Mesendoderm (in vitro differentiated cells): Measurements from ENCODE around the gene TECPR2.

Experiments used
- DNase-seq: peaks from one replicate; pipeline ENCODE4 v3.0.0; 2013
- H2AK5ac ChIP-seq: 2 replicates; pipeline ENCODE4 v1.6.1; 2013; ENCODE audit warnings: low read length, inconsistent platforms
- H2BK120ac ChIP-seq: 2 replicates; pipeline ENCODE4 v1.6.1; 2013; ENCODE audit warnings: low read depth, mild to moderate bottlenecking, low read length, moderate library complexity, mixed read lengths
- H2BK15ac ChIP-seq: replicated peaks from 2 replicates; pipeline ENCODE4 v1.6.1; 2013; ENCODE audit warnings: low read depth, mild to moderate bottlenecking, moderate library complexity
- H2BK5ac ChIP-seq: 2 replicates; pipeline ENCODE4 v1.6.1; 2013; ENCODE audit warnings: low read length, inconsistent platforms
- H3K18ac ChIP-seq: 2 replicates; pipeline ENCODE4 v1.6.1; 2013; ENCODE audit warnings: mild to moderate bottlenecking, low read length, mixed read lengths
- H3K23ac ChIP-seq: one replicate; pipeline ENCODE4 v1.6.1; 2013; ENCODE audit warnings: low read length
- H3K27ac ChIP-seq: 2 replicates; pipeline ENCODE4 v1.5.1; 2013; ENCODE audit warnings: low read depth, mild to moderate bottlenecking, inconsistent platforms, low read length, moderate library complexity
- H3K27me3 ChIP-seq: 2 replicates; pipeline ENCODE4 v1.6.1; 2013; ENCODE audit warnings: low read length, control low read depth, mild to moderate bottlenecking, inconsistent platforms; ENCODE audit not compliant: insufficient read depth, poor library complexity
- H3K36me3 ChIP-seq: 2 replicates; pipeline ENCODE4 v1.6.1; 2013; ENCODE audit warnings: low read length, inconsistent platforms; ENCODE audit not compliant: control insufficient read depth, insufficient read depth
- H3K4ac ChIP-seq: one replicate; pipeline ENCODE4 v1.6.1; 2013; ENCODE audit warnings: low read depth, mild to moderate bottlenecking, low read length, moderate library complexity
- H3K4me1 ChIP-seq: 2 replicates; pipeline ENCODE4 v1.6.1; 2013; ENCODE audit warnings: low read depth, low read length, inconsistent platforms; ENCODE audit not compliant: control insufficient read depth
- H3K4me2 ChIP-seq: 2 replicates; pipeline ENCODE4 v1.6.1; 2013; ENCODE audit warnings: low read length
- H3K4me3 ChIP-seq: 2 replicates; pipeline ENCODE4 v1.5.1; 2013; ENCODE audit warnings: mild to moderate bottlenecking, low read length
- H3K56ac ChIP-seq: one replicate; pipeline ENCODE4 v1.6.1; 2013; ENCODE audit warnings: low read length
- H3K79me1 ChIP-seq: 2 replicates; pipeline ENCODE4 v1.6.1; 2013; ENCODE audit warnings: low read length, inconsistent platforms
- H3K79me2 ChIP-seq: 2 replicates; pipeline ENCODE4 v1.6.1; 2013; ENCODE audit warnings: mild to moderate bottlenecking, low read length; ENCODE audit not compliant: control insufficient read depth, insufficient read depth
- H3K9ac ChIP-seq: 2 replicates; pipeline ENCODE4 v1.6.1; 2013; ENCODE audit warnings: low read length, inconsistent platforms
- H4K5ac ChIP-seq: one replicate; pipeline ENCODE4 v1.6.1; 2013; ENCODE audit warnings: low read length
- H4K8ac ChIP-seq: one replicate; pipeline ENCODE4 v1.6.1; 2013; ENCODE audit warnings: low read depth, mild to moderate bottlenecking, control low read depth, low read length, moderate library complexity
- WGBS: extraction: QIAGEN DNeasy Blood & Tissue Kit; methylation state at CpG from one replicate; pipeline ENCODE4 v1.1.7; 2013; ENCODE audit warnings: low lambda C conversion rate, missing lambda C conversion rate; ENCODE audit not compliant: insufficient coverage; ENCODE audit errors: extremely low coverage; 5-methylcytosine and 5-hydroxymethylcytosine counted together

Gene TECPR2

GRCh38 chr14:102396521-102396920 lies 33.8 kb downstream of the TECPR2 start:
- DNase-seq = no peak
- Histone ChIP-seq H3K56ac (no peak overlapping the region), H3K27ac (no peak overlapping the region), H3K79me1 (no peaks in the 10 kb centered on the region), H3K4me2 (no peak overlapping the region), H3K36me3 (no peaks in the 10 kb centered on the region), H3K4me3 (no peak overlapping the region), H3K27me3 (no peaks in the 10 kb centered on the region), H3K4ac (no peak overlapping the region), H3K23ac (no peak overlapping the region), H3K9ac (no peak overlapping the region), H3K79me2 (no peaks in the 10 kb centered on the region), H3K4me1 (peaks cover 2% of the 10 kb centered on the region), H2AK5ac (no peak overlapping the region), H4K5ac (no peak overlapping the region), H2BK5ac (no peak overlapping the region), H4K8ac (no peak overlapping the region), H2BK120ac (no peak overlapping the region), H3K18ac (no peak overlapping the region), H2BK15ac (no peak overlapping the region)
- no CpG with 5 or more reads among the region's 7 CpGs for WGBS

- Histone ChIP-seq H3K36me3 (no peaks in the 10 kb centered on the region), H3K79me2 (no peaks in the 10 kb centered on the region), H3K4me1 (no peaks in the 10 kb centered on the region), H2BK15ac (no peak overlapping the region), H3K27ac (no peak overlapping the region), H2BK120ac (no peak overlapping the region), H3K56ac (no peak overlapping the region), H3K9ac (no peak overlapping the region), H3K4me2 (no peak overlapping the region), H3K79me1 (no peaks in the 10 kb centered on the region), H3K23ac (no peak overlapping the region), H3K18ac (no peak overlapping the region), H3K4ac (no peak overlapping the region), H2AK5ac (no peak overlapping the region), H3K4me3 (no peak overlapping the region), H3K27me3 (no peaks in the 10 kb centered on the region), H4K8ac (no peak overlapping the region), H4K5ac (no peak overlapping the region), H2BK5ac (no peak overlapping the region)
- no peak for DNase-seq
These were observed 40.3 kb downstream of the TECPR2 start for GRCh38 chr14:102403028-102403427.

GRCh38 chr14:102407258-102407657 lies 44.5 kb downstream of the TECPR2 start:
- no peaks in the 10 kb centered on the region for H3K36me3 ChIP-seq
- no peaks in the 10 kb centered on the region for H3K79me1 ChIP-seq
- H3K4me3 ChIP-seq = no peak overlapping the region
- no peak overlapping the region for H2BK15ac ChIP-seq
- H3K56ac ChIP-seq = no peak overlapping the region
- no peak overlapping the region for H4K5ac ChIP-seq
- H2BK120ac ChIP-seq = no peak overlapping the region
- no peak overlapping the region for H3K18ac ChIP-seq
- no peak overlapping the region for H4K8ac ChIP-seq
- no peak overlapping the region for H2AK5ac ChIP-seq
- H3K9ac ChIP-seq = no peak overlapping the region
- no peak overlapping the region for H3K23ac ChIP-seq
- H3K79me2 ChIP-seq = no peaks in the 10 kb centered on the region
- H3K27ac ChIP-seq = no peak overlapping the region
- no peak overlapping the region for H2BK5ac ChIP-seq
- H3K27me3 ChIP-seq = no peaks in the 10 kb centered on the region
- H3K4me1 ChIP-seq = no peaks in the 10 kb centered on the region
- H3K4me2 ChIP-seq = no peak overlapping the region
- no peak overlapping the region for H3K4ac ChIP-seq
- no peak for DNase-seq
- WGBS = no CpG with 5 or more reads among the region's 7 CpGs

- Histone ChIP-seq H2BK5ac (no peak overlapping the region), H3K79me2 (no peaks in the 10 kb centered on the region), H3K4me3 (no peak overlapping the region), H3K18ac (no peak overlapping the region), H3K27me3 (no peaks in the 10 kb centered on the region), H2BK15ac (no peak overlapping the region), H4K8ac (no peak overlapping the region), H2AK5ac (no peak overlapping the region), H3K56ac (no peak overlapping the region), H3K23ac (no peak overlapping the region), H2BK120ac (no peak overlapping the region), H3K27ac (no peak overlapping the region), H3K9ac (no peak overlapping the region), H3K36me3 (no peaks in the 10 kb centered on the region), H3K4me2 (no peak overlapping the region), H3K4ac (no peak overlapping the region), H3K4me1 (no peaks in the 10 kb centered on the region), H4K5ac (no peak overlapping the region), H3K79me1 (no peaks in the 10 kb centered on the region)
- peak; percentile 13 for DNase-seq
These were observed 46.0 kb downstream of the TECPR2 start for GRCh38 chr14:102408724-102409123.

GRCh38 chr14:102415671-102416070 lies 52.9 kb downstream of the TECPR2 start:
- WGBS = no CpG with 5 or more reads among the region's 16 CpGs
- H3K9ac ChIP-seq = no peak overlapping the region
- no peaks in the 10 kb centered on the region for H3K36me3 ChIP-seq
- H2AK5ac ChIP-seq = no peak overlapping the region
- H3K27me3 ChIP-seq = no peaks in the 10 kb centered on the region
- H3K4ac ChIP-seq = no peak overlapping the region
- H2BK15ac ChIP-seq = no peak overlapping the region
- no peak overlapping the region for H3K56ac ChIP-seq
- no peaks in the 10 kb centered on the region for H3K4me1 ChIP-seq
- H3K79me2 ChIP-seq = no peaks in the 10 kb centered on the region
- H3K4me2 ChIP-seq = no peak overlapping the region
- no peak overlapping the region for H4K5ac ChIP-seq
- H4K8ac ChIP-seq = no peak overlapping the region
- no peak overlapping the region for H3K4me3 ChIP-seq
- no peak overlapping the region for H3K27ac ChIP-seq
- no peak overlapping the region for H3K18ac ChIP-seq
- H2BK5ac ChIP-seq = no peak overlapping the region
- DNase-seq = no peak
- H2BK120ac ChIP-seq = no peak overlapping the region
- H3K79me1 ChIP-seq = no peaks in the 10 kb centered on the region
- H3K23ac ChIP-seq = no peak overlapping the region

GRCh38 chr14:102417001-102417431 lies 54.3 kb downstream of the TECPR2 start:
- H2BK120ac ChIP-seq = no peak overlapping the region
- no peaks in the 10 kb centered on the region for H3K79me2 ChIP-seq
- DNase-seq = no peak
- no peaks in the 10 kb centered on the region for H3K27me3 ChIP-seq
- H3K36me3 ChIP-seq = no peaks in the 10 kb centered on the region
- no peak overlapping the region for H3K27ac ChIP-seq
- no peak overlapping the region for H2BK5ac ChIP-seq
- H4K8ac ChIP-seq = no peak overlapping the region
- H3K4me2 ChIP-seq = no peak overlapping the region
- H3K4ac ChIP-seq = no peak overlapping the region
- H4K5ac ChIP-seq = no peak overlapping the region
- no peaks in the 10 kb centered on the region for H3K4me1 ChIP-seq
- WGBS = no CpG with 5 or more reads among the region's 9 CpGs
- no peak overlapping the region for H2BK15ac ChIP-seq
- H3K56ac ChIP-seq = no peak overlapping the region
- no peaks in the 10 kb centered on the region for H3K79me1 ChIP-seq
- H3K4me3 ChIP-seq = no peak overlapping the region
- H3K23ac ChIP-seq = no peak overlapping the region
- H3K18ac ChIP-seq = no peak overlapping the region
- no peak overlapping the region for H2AK5ac ChIP-seq
- no peak overlapping the region for H3K9ac ChIP-seq
